ENCODE results near the gene TMEM87B. TPM values are rescaled to one million over a fixed set of nuclear protein-coding genes. Genes with fewer than 3 reads are reported as not detected.

TMEM87B gene
- total and polyA plus RNA-seq, 8 donors = 4.7 to 21.7 (median 11.6) TPM

GRCh38 chr2:112161431-112162145, 106.5 kb downstream of the TMEM87B start:
- 88% methylated on average over 9 of the region's 9 CpGs for WGBS, 2 donors
- Histone ChIP-seq H3K9me3 (no peaks in the 10 kb centered on the region), H3K27ac (no peak overlapping the region), H3K4me1 (no peaks in the 10 kb centered on the region), H3K4me3 (no peak overlapping the region), H3K27me3 (no peaks in the 10 kb centered on the region), H3K36me3 (no peaks in the 10 kb centered on the region)
- FAIRE-seq = no peak
- DNase-seq = no peak
- intact Hi-C loops (cut with DNase I) = no loop called here
- no peak for ATAC-seq
- TF ChIP-seq CTCF (IDR thresholded peaks at IDR 0.05) = no peak

GRCh38 chr2:112162341-112162740, 107.3 kb downstream of the TMEM87B start:
- no peak for TF ChIP-seq CTCF (IDR thresholded peaks at IDR 0.05)
- Histone ChIP-seq H3K4me1 (no peaks in the 10 kb centered on the region), H3K9me3 (no peaks in the 10 kb centered on the region), H3K27me3 (no peaks in the 10 kb centered on the region), H3K27ac (no peak overlapping the region), H3K4me3 (no peak overlapping the region), H3K36me3 (no peaks in the 10 kb centered on the region)
- 87 to 90% methylated on average over 6 of the region's 6 CpGs for WGBS, 2 donors
- ATAC-seq (no peak), FAIRE-seq (no peak), DNase-seq (no peak)
- intact Hi-C loops (cut with DNase I) = no loop called here

GRCh38 chr2:112162956-112163355, 107.9 kb downstream of the TMEM87B start:
- FAIRE-seq (no peak), ATAC-seq (no peak), DNase-seq (no peak)
- TF ChIP-seq CTCF (IDR thresholded peaks at IDR 0.05) = no peak
- Histone ChIP-seq H3K9me3 (no peaks in the 10 kb centered on the region), H3K27me3 (no peaks in the 10 kb centered on the region), H3K27ac (no peak overlapping the region), H3K36me3 (no peaks in the 10 kb centered on the region), H3K4me3 (no peak overlapping the region), H3K4me1 (no peaks in the 10 kb centered on the region)
- 87 to 88% methylated on average over 11 of the region's 11 CpGs for WGBS, 2 donors
- intact Hi-C loops (cut with DNase I) = no loop called here

- Histone ChIP-seq H3K36me3 (no peaks in the 10 kb centered on the region), H3K4me1 (no peaks in the 10 kb centered on the region), H3K9me3 (no peaks in the 10 kb centered on the region), H3K27ac (no peak overlapping the region), H3K27me3 (no peaks in the 10 kb centered on the region), H3K4me3 (no peak overlapping the region)
- no peak for FAIRE-seq
- no peak for TF ChIP-seq CTCF (IDR thresholded peaks at IDR 0.05)
- no peak for DNase-seq
- WGBS, 2 donors = 61 to 73% methylated on average over 9 of the region's 9 CpGs
- no peak for ATAC-seq
- intact Hi-C loops (cut with DNase I) = no loop called here
Measured at GRCh38 chr2:112163541-112163981, 108.5 kb downstream of the TMEM87B start.

- Histone ChIP-seq H3K4me1 (no peaks in the 10 kb centered on the region), H3K4me3 (no peak overlapping the region), H3K27ac (no peak overlapping the region), H3K9me3 (no peaks in the 10 kb centered on the region), H3K36me3 (no peaks in the 10 kb centered on the region), H3K27me3 (no peaks in the 10 kb centered on the region)
- intact Hi-C loops (cut with DNase I) = no loop called here
- 86 to 90% methylated on average over 11 of the region's 11 CpGs for WGBS, 2 donors
- no peak for FAIRE-seq
- TF ChIP-seq CTCF (IDR thresholded peaks at IDR 0.05) = no peak
- no peak for DNase-seq
- ATAC-seq = no peak
Measured at GRCh38 chr2:112164876-112165275, 109.8 kb downstream of the TMEM87B start.

Measured in pancreas (tissue), 10 donors.